Measurements from ENCODE around the gene UBAC1. TPM values are rescaled to one million over a fixed set of nuclear protein-coding genes. Genes with fewer than 3 reads are reported as not detected.

UBAC1 gene
- total RNA-seq, 2 experiments from 2014 or later = 29.3 to 31.9 TPM

- ChIA-PET POLR2A (no interaction called here), CTCF (no interaction called here)
- no peak overlapping the region for H3K4me3 Mint-ChIP-seq
- no peaks in the 10 kb centered on the region for H3K9me3 Mint-ChIP-seq (ENCODE audit: insufficient read depth)
- no peak overlapping the region for H3K27ac Mint-ChIP-seq
- H3K36me3 Mint-ChIP-seq (ENCODE audit: low read depth) = no peaks in the 10 kb centered on the region
- no peak for DNase-seq
- ATAC-seq = no peak
- H3K27me3 Mint-ChIP-seq (ENCODE audit: low read depth) = no peaks in the 10 kb centered on the region
- peaks cover 12% of the 10 kb centered on the region for H3K4me1 Mint-ChIP-seq (ENCODE audit: low read depth)
Observed at GRCh38 chr9:135982499-135983207, 21.5 kb upstream of the UBAC1 start.

- Mint-ChIP-seq H3K36me3 (ENCODE audit: low read depth) (no peaks in the 10 kb centered on the region), H3K4me1 (ENCODE audit: low read depth) (peaks cover 12% of the 10 kb centered on the region), H3K27ac (no peak overlapping the region), H3K9me3 (ENCODE audit: insufficient read depth) (no peaks in the 10 kb centered on the region), H3K27me3 (ENCODE audit: low read depth) (no peaks in the 10 kb centered on the region), H3K4me3 (no peak overlapping the region)
- ATAC-seq (no peak), DNase-seq (no peak)
- ChIA-PET CTCF (no interaction called here), POLR2A (no interaction called here)
Observed at GRCh38 chr9:135980926-135981630, 19.9 kb upstream of the UBAC1 start.

DNA sequence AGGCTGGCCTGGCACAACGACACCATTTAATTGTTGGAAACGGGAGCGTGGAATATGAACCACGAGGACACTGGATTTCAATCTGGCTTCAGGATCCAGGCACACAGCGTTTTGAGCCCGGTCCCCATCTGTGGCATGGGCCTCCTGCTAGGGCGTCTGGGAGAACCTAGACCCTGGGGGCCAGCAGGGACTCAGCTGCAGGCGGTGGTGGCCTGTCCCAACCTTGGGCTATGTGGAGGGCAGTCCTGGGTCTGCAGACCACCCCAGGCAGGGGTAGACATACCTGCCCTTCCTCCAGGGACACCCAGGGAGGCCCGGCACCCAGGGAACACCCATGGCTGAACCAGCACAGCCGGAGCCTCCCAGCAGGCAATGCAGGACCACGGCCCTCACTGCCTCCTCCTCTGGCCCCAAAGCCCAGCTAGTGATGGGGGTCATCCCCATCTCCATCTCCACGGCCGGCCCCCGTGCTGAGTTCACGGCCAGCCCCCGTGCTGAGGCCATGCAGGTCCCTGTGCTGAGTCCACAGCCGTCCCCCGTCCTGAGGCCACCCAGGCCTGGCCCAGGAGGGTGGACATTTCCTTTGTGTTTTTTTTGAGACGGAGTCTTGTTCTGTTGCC, 18.5 kb upstream of the UBAC1 start:
- ChIA-PET CTCF (interaction anchor here (1.5 kb wide), 1 partner anchor 143 kb away, joined by 4 read pairs; no protein-coding TSS in a partner anchor), POLR2A (interaction anchor here (0.6 to 0.7 kb wide), 2 partner anchors 108 to 115 kb away, joined by 3 read pairs; partner anchors contain the start of gene NACC2)
- H3K4me1 Mint-ChIP-seq (ENCODE audit: low read depth) = peaks cover 12% of the 10 kb centered on the region
- no peaks in the 10 kb centered on the region for H3K9me3 Mint-ChIP-seq (ENCODE audit: insufficient read depth)
- no peaks in the 10 kb centered on the region for H3K27me3 Mint-ChIP-seq (ENCODE audit: low read depth)
- no peak for DNase-seq
- H3K4me3 Mint-ChIP-seq = peak overlapping the region; percentile 22
- H3K36me3 Mint-ChIP-seq (ENCODE audit: low read depth) = no peaks in the 10 kb centered on the region
- peak; percentile 4 for ATAC-seq
- peak overlapping the region; percentile 80 for H3K27ac Mint-ChIP-seq

GRCh38 chr9:135978642-135979546, 17.7 kb upstream of the UBAC1 start:
- DNase-seq = peak; percentile 80
- no peaks in the 10 kb centered on the region for H3K36me3 Mint-ChIP-seq (ENCODE audit: low read depth)
- peaks cover 14% of the 10 kb centered on the region for H3K4me1 Mint-ChIP-seq (ENCODE audit: low read depth)
- H3K27ac Mint-ChIP-seq = peak overlapping the region; percentile 86
- no peaks in the 10 kb centered on the region for H3K27me3 Mint-ChIP-seq (ENCODE audit: low read depth)
- peak overlapping the region; percentile 51 for H3K4me3 Mint-ChIP-seq
- ATAC-seq = peak; percentile 95
- no peaks in the 10 kb centered on the region for H3K9me3 Mint-ChIP-seq (ENCODE audit: insufficient read depth)
- ChIA-PET POLR2A (interaction anchor here (0.6 to 0.7 kb wide), 2 partner anchors 107 to 116 kb away, joined by 3 read pairs; partner anchors contain the start of gene NACC2), CTCF (interaction anchor here (1.4 to 1.5 kb wide), 2 partner anchors 12 to 144 kb away, joined by 3 to 4 read pairs; no protein-coding TSS in a partner anchor)

DNA sequence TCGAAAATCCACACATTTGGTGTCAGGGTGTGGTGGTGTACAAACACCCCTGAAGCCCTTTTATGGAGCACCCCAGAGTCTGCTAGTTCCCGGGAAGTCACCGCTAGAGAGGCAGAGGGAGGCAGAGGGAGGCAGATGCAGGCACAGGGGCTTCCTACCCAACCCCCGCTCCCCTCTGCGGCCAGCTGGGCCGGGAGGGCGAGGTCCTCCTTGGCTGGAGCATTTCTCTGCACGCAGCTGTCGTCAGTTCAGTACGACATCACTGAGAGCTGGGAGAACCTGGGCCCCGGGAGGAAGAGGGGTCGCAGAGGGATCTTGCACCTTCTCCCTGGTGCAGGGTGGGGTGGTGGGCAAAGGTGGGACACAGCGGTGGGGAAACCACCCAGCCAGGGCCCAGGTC, 15.8 kb upstream of the UBAC1 start:
- no peaks in the 10 kb centered on the region for H3K36me3 Mint-ChIP-seq (ENCODE audit: low read depth)
- DNase-seq (no peak), ATAC-seq (no peak)
- H3K27ac Mint-ChIP-seq = no peak overlapping the region
- ChIA-PET CTCF (no interaction called here), POLR2A (no interaction called here)
- H3K27me3 Mint-ChIP-seq (ENCODE audit: low read depth) = no peaks in the 10 kb centered on the region
- H3K9me3 Mint-ChIP-seq (ENCODE audit: insufficient read depth) = no peaks in the 10 kb centered on the region
- peaks cover 21% of the 10 kb centered on the region for H3K4me1 Mint-ChIP-seq (ENCODE audit: low read depth)
- no peak overlapping the region for H3K4me3 Mint-ChIP-seq

DNA sequence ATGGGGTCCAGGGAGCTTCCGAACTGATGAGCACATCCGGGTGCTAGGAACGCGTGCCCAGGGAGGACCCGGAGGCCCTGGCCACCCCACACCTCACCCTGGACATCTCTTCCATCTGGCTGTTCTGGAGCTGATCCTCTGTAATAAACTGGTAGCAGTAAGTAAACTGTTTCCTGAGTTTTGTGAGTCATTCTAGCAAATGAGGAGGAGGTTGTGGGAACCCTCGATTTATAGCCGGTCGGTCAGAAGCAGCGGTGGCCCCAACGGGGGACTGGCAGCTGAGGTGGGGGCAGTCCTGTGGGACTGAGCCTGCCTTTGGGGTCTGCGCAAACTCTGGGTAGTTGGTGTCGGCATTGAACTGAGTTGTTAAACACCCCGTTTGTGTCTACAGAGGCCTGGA, 15.4 kb upstream of the UBAC1 start:
- no peaks in the 10 kb centered on the region for H3K27me3 Mint-ChIP-seq (ENCODE audit: low read depth)
- H3K36me3 Mint-ChIP-seq (ENCODE audit: low read depth) = no peaks in the 10 kb centered on the region
- no peak for DNase-seq
- H3K4me3 Mint-ChIP-seq = no peak overlapping the region
- POLR2A ChIA-PET = interaction anchor here (0.6 kb wide), 1 partner anchor 9 kb away, joined by 4 read pairs; no protein-coding TSS in a partner anchor
- ATAC-seq = no peak
- no peaks in the 10 kb centered on the region for H3K9me3 Mint-ChIP-seq (ENCODE audit: insufficient read depth)
- CTCF ChIA-PET = interaction anchor here (0.9 kb wide), 1 partner anchor 9 kb away, joined by 4 read pairs; no protein-coding TSS in a partner anchor
- H3K27ac Mint-ChIP-seq = no peak overlapping the region
- H3K4me1 Mint-ChIP-seq (ENCODE audit: low read depth) = peaks cover 21% of the 10 kb centered on the region

DNA sequence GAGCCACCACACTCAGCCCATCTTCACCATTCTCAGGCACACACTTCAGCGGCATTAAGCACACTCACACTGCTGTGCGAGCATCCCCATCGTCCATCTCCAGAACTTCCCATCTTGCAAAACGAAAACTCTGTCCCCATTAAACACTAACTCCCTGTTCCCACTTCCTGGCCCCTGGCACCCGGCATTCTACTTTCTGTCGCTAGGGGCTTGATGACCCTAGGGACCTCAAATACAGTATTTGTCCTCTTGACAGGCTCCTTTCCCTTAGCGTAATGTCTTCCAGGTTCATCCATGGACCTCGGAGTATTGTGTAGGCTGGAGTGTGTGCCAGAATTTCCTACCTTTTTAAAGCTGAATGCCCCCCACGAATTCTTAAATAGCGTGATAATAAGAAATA, 14.7 kb upstream of the UBAC1 start:
- no peak overlapping the region for H3K27ac Mint-ChIP-seq
- H3K27me3 Mint-ChIP-seq (ENCODE audit: low read depth) = no peaks in the 10 kb centered on the region
- H3K9me3 Mint-ChIP-seq (ENCODE audit: insufficient read depth) = no peaks in the 10 kb centered on the region
- ChIA-PET POLR2A (interaction anchor here (0.6 kb wide), 1 partner anchor 10 kb away, joined by 4 read pairs; no protein-coding TSS in a partner anchor), CTCF (interaction anchor here (0.9 to 1.1 kb wide), 2 partner anchors 8 to 377 kb away, joined by 3 to 4 read pairs; no protein-coding TSS in a partner anchor)
- peaks cover 21% of the 10 kb centered on the region for H3K4me1 Mint-ChIP-seq (ENCODE audit: low read depth)
- ATAC-seq (no peak), DNase-seq (no peak)
- no peaks in the 10 kb centered on the region for H3K36me3 Mint-ChIP-seq (ENCODE audit: low read depth)
- no peak overlapping the region for H3K4me3 Mint-ChIP-seq

DNA sequence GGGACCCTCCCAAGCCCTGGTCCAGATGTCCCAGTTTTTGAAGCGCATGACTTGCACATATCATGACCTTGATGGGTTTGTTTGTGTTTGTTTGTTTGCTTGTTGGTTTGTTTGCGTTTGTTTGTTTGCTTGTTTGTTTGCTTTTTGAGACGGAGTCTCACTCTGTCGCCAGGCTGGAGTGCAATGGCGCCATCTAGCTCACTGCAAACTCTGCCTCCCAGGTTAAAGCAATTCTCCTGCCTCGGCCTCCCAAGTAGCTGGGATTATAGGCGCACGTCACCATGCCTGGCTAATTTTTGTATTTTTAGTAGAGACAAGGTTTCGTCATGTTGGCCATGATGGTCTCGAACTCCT, 13.0 kb upstream of the UBAC1 start:
- CTCF ChIA-PET = no interaction called here
- Mint-ChIP-seq H3K9me3 (ENCODE audit: insufficient read depth) (no peaks in the 10 kb centered on the region), H3K36me3 (ENCODE audit: low read depth) (no peaks in the 10 kb centered on the region), H3K4me3 (no peak overlapping the region), H3K27me3 (ENCODE audit: low read depth) (no peaks in the 10 kb centered on the region), H3K4me1 (ENCODE audit: low read depth) (peaks cover 16% of the 10 kb centered on the region), H3K27ac (no peak overlapping the region)
- DNase-seq (no peak), ATAC-seq (no peak)
- POLR2A ChIA-PET = no interaction called here

GRCh38 chr9:135973277-135974219, 12.4 kb upstream of the UBAC1 start:
- Mint-ChIP-seq H3K27me3 (ENCODE audit: low read depth) (no peaks in the 10 kb centered on the region), H3K36me3 (ENCODE audit: low read depth) (no peaks in the 10 kb centered on the region), H3K4me1 (ENCODE audit: low read depth) (peaks cover 9% of the 10 kb centered on the region), H3K9me3 (ENCODE audit: insufficient read depth) (no peaks in the 10 kb centered on the region), H3K27ac (no peak overlapping the region), H3K4me3 (no peak overlapping the region)
- ATAC-seq = no peak
- POLR2A ChIA-PET = no interaction called here
- CTCF ChIA-PET = interaction anchor here (0.8 kb wide), 1 partner anchor 17 kb away, joined by 3 read pairs; no protein-coding TSS in a partner anchor
- no peak for DNase-seq

GRCh38 chr9:135971892-135972291, 10.7 kb upstream of the UBAC1 start:
- Mint-ChIP-seq H3K9me3 (ENCODE audit: insufficient read depth) (no peaks in the 10 kb centered on the region), H3K27ac (no peak overlapping the region), H3K27me3 (ENCODE audit: low read depth) (no peaks in the 10 kb centered on the region), H3K4me3 (no peak overlapping the region), H3K4me1 (ENCODE audit: low read depth) (peaks cover 15% of the 10 kb centered on the region), H3K36me3 (ENCODE audit: low read depth) (no peaks in the 10 kb centered on the region)
- ATAC-seq (peak; percentile 54), DNase-seq (peak; percentile 72)
- ChIA-PET POLR2A (no interaction called here), CTCF (no interaction called here)
